Activated CD8-positive, alpha-beta memory T cell treated with anti-CD3 and anti-CD28 coated beads for 36 hours (primary cell): Measurements from ENCODE around the gene SLX9. TPM values are rescaled to one million over a fixed set of nuclear protein-coding genes. Genes with fewer than 3 reads are reported as not detected.

Experiments
- CTCF ChIA-PET: fragments of 350-600 bp; sonication (Branson Sonifier 250); formaldehyde crosslinking; loops from one replicate; lab custom pipeline; 2021; ENCODE audit warnings: antibody characterized with exemption; lab: Charles Lee
- POLR2A ChIA-PET: fragments of 350-600 bp; sonication (Branson Sonifier 250); formaldehyde crosslinking; loops from one replicate; lab custom pipeline; 2021; ENCODE audit warnings: antibody characterized with exemption; lab: Charles Lee
- total RNA-seq, 2 experiments: library from RNA; stranded (reverse); gene quantifications; one replicate each; pipeline ENCODE4 v1.2.3, GENCODE V29; 2021

Gene SLX9
- total RNA-seq, 2 experiments from 2014 or later: 77.1 to 83.3 TPM

DNA sequence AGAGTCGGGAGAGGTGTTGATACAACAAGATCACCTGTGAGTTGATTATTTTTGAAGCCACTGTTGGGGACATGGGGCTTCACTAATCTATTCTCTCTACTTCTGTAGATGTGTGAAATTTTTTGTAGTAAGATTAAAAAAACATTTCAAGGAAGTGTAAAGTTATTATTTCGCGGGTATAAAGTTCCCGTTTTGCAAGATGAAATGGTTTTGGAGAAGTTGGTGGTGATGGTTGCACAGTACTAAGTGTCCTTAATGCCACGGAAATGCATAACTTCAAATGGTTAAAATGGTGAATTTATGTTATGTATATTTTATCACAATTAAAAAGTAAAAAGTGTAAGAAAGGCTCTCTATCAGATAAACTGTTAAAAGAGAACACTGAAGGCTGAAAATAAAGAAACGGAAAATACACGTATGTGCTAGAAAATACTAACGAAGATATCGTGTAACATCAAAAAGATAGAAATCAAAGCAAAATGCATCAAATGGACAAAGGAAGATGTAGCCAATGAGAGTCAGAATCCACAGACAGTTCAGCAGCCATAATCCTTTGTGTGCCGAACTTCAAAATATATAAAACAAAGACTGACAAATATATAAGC lies 16.2 kb upstream of the SLX9 start:
- POLR2A ChIA-PET: no interaction called here
- CTCF ChIA-PET: no interaction called here

DNA sequence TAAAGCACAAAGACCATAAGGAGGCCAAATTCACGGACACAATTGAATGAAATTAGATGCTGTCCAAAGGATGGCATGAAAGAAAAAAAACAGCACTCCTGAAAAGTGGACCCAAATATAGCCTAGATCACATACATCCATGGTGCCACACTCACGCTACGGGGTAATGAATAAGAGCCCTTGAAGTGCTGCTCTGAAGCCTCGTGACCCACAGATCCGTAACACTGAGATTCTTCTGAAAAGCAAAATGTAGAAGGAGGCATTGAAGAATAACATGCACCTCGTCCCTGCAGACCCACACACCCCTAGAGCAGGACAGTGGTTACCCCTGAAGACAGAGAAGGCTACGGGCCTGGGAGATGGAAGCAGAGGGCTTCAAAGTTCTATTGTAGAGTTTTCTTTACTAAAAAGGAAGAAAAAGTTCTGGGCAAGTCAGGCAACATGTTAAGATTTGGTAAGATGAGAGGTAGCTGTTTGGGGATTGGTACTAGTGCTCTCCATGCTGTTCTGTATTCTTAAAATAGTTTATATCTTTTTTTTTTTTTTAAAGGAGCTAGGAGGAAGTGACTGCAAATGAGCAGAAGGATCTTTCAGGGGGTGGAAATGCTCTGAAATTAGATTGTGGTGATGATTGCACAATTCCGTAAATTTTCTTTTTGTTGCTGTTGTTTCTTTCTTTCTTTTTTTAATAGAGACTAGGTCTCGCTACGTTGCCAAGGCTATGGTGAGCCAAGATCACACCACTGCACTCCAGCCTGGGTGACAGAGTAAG lies 15.0 kb upstream of the SLX9 start:
- POLR2A ChIA-PET: interaction anchor here (0.5 to 3.1 kb wide), 3 partner anchors 8 to 15 kb away, joined by 3 to 16 read pairs (median 3); partner anchors contain the start of gene SLX9
- CTCF ChIA-PET: interaction anchor here (0.7 to 2.7 kb wide), 2 partner anchors 10 to 14 kb away, joined by 3 to 8 read pairs; no protein-coding TSS in a partner anchor

DNA sequence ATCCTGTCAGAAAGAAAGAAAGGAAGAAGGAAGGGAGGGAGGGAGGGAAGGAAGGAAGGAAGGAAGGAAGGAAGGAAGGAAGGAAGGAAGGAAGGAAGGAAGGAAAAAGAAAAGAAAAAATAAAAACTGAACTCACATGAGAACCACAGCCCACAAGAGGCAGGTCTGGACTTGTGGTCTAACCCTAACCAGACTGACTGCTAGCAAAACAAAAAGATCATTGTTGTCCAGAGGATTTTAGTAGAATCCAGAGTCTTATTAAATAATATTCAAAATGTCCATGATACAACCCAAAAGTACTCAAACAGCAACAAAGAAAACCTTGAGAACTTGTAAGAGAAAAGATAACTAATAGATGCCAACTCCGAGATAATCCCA lies 14.5 kb upstream of the SLX9 start:
- ChIA-PET POLR2A (interaction anchor here (0.5 to 3.1 kb wide), 4 partner anchors 9 to 125 kb away, joined by 3 to 16 read pairs (median 4); partner anchors contain the start of gene SLX9), CTCF (interaction anchor here (0.7 to 2.7 kb wide), 3 partner anchors 9 to 14 kb away, joined by 3 to 8 read pairs (median 8); no protein-coding TSS in a partner anchor)

DNA sequence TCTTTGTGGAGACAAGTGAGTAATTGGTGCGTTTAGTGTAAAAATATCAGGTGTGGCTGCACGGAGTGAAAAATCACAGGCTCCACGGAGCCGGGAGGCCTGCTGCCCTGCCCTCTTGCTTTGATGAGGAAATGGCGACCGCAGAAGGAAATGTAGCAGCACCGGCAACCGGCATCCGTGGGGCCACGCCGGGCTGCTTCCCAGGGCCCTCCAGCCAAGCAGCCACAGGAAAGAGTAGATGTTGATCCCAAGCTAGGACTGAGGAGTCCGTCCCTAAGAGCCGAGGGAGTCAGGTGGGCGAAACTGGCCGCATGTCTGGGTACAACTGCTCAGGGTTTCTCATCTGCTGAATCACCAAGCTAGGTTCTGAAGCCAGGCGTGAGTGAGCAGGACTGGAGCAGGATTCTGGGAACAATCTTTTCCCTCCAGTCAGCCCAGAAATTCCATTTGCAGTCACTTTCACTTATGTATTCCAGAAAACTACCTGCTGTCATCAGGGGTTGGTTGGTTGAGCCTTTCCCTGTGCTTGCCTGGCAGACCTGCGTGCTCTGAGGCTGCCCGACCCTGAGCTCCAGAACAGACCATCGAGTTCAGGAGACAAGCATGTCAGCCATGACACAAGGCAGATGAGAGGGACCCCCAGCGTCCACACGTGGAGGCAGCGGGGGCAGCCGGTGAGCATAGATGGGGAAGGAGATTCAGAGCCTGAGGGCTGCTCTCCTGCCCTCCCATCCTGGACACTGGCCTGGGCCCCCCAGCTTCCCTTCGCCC lies 13.3 kb upstream of the SLX9 start:
- ChIA-PET CTCF (interaction anchor here (1.0 to 2.7 kb wide), 6 partner anchors 10 to 416 kb away, joined by 3 to 8 read pairs (median 3); partner anchors contain the start of gene SLX9), POLR2A (interaction anchor here (1.0 to 3.1 kb wide), 6 partner anchors 12 to 53 kb away, joined by 3 to 16 read pairs (median 9); partner anchors contain the start of genes PTTG1IP and SLX9)

DNA sequence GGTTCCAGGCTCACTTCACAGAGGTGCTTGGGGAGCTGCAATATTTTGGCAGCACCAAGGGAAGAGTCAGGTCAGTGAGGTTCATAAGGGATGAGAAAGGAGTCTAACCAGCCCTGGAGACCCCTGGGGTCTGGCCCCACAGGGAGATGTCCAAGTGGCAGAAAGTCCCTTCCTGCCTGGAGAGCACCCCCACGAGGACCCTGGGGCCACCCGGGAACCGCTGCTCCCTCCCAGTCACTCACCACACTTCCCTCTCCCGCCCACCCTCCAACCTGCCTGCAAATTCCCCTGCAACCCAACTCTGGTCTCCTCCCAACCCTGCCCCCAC lies 12.6 kb upstream of the SLX9 start:
- POLR2A ChIA-PET: interaction anchor here (0.6 to 3.1 kb wide), 10 partner anchors 9 to 914 kb away, joined by 3 to 16 read pairs (median 6); partner anchors contain the start of genes ADARB1, PTTG1IP and SLX9
- CTCF ChIA-PET: interaction anchor here (0.8 to 2.5 kb wide), 11 partner anchors 10 to 416 kb away, joined by 3 to 8 read pairs (median 3); partner anchors contain the start of gene SLX9

DNA sequence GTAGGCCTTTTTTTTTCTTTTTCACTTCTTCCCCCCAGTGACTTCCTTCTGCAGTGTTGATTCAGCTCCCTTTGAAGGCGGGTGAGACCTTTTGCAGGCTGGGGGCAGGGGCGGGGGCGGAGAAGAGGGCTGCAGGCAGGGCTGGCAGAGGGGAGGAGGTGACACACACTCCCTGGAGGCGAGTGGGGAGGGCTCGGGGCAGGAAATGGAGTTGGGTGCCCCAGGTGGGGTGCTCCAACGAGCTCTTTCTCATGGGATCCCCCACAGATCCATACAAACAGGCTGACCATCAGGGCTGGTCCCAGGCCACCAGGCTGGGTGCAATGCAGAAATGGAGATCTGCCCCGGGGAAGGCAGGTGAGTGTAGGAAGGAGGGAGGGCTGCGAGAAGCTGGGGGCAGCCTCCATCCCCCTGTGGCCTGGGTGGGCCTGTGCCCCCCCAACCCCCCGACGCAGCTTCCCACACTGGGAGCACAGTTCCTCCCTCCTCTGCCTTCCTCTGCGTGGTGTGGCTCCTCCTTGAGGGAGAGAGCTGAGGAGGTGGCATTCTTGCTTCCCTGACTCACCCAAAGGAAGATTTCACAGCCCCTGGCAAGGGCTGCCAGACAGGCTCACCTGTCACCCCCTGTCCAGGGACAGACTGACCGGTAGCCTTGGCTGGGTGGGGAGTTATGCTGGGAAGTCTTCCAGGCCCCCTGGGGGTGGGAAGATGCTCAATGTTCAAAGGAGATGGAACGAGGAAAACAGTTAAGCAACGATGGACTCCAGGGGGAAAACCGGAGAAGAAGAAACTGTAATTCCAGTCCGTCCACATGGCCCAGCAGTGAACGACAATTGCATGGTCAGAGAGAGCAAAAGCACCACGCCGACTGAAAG lies 12.0 kb upstream of the SLX9 start:
- CTCF ChIA-PET: interaction anchor here (0.8 to 2.5 kb wide), 12 partner anchors 8 to 417 kb away, joined by 3 to 8 read pairs (median 3); partner anchors contain the start of gene SLX9
- POLR2A ChIA-PET: interaction anchor here (0.5 to 3.1 kb wide), 12 partner anchors 9 to 1046 kb away, joined by 3 to 16 read pairs (median 6); partner anchors contain the start of genes ADARB1, PTTG1IP and SLX9

DNA sequence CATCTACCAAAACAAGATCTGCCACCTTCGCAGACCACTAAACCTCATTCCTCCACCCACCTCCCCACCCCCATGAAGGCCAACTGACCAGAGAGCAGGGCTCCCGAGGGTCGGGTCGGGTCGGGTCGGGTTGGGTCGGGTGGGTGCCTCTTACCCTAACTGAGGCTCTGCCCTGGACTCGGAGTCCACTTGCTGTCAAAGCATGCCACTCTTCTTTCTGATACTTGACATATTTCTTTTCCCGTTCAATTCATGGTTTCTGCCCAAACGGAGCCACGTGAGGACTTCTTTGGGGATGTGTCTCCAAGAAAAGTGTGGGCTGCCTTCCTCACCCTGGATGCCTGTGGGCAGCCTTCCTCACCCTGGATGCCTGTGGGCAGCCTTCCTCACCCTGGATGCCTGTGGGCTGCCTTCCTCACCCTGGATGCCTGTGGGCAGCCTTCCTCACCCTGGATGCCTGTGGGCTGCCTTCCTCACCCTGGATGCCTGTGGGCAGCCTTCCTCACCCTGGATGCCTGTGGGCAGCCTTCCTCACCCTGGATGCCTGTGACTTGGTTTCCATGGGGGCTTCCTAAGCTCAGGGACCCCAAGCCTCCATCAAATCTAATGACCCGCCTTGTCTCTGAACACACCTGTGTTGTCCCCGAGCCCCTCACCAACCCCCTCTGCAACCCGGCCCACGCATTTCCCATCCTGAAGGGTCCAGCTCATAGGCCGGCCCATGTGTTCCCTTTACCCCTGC lies 11.2 kb upstream of the SLX9 start:
- POLR2A ChIA-PET: interaction anchor here (1.0 to 2.2 kb wide), 3 partner anchors 55 to 146 kb away, joined by 3 to 11 read pairs (median 4); partner anchors contain the start of genes ADARB1 and PTTG1IP
- CTCF ChIA-PET: interaction anchor here (0.8 to 1.6 kb wide), 5 partner anchors 9 to 341 kb away, joined by 3 to 8 read pairs (median 3); no protein-coding TSS in a partner anchor

DNA sequence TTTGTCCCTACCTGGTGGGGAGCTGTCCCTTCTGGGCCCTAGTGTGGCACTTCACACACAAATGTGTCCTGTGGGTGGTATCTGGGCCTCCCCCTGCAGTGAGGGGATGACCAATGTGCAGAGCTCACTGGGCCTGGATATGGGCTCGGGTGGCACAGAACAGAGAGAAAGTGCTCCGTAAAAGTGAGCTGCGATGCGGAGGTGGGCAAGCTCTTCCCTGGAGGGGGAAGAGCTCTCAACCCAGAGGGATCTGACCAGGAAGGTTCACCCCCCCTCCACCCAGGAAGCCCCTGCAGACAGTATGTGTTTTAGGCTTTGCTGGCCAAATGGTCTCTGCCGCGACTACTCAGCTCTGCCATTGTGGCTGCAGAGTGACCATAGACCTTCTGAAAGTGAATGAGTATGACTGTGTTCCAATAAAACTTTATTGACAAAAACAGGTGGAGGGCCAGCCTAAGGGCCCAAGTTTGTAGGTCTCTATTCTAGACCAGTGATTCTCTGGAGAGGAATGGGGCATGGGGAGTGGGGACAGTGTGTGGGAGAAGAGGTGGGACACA lies 10.5 kb upstream of the SLX9 start:
- CTCF ChIA-PET: interaction anchor here (0.8 to 1.6 kb wide), 3 partner anchors 10 to 54 kb away, joined by 3 to 6 read pairs (median 3); no protein-coding TSS in a partner anchor
- POLR2A ChIA-PET: interaction anchor here (0.6 to 1.1 kb wide), 2 partner anchors 24 to 56 kb away, joined by 3 to 4 read pairs; partner anchors contain the start of gene PTTG1IP

DNA sequence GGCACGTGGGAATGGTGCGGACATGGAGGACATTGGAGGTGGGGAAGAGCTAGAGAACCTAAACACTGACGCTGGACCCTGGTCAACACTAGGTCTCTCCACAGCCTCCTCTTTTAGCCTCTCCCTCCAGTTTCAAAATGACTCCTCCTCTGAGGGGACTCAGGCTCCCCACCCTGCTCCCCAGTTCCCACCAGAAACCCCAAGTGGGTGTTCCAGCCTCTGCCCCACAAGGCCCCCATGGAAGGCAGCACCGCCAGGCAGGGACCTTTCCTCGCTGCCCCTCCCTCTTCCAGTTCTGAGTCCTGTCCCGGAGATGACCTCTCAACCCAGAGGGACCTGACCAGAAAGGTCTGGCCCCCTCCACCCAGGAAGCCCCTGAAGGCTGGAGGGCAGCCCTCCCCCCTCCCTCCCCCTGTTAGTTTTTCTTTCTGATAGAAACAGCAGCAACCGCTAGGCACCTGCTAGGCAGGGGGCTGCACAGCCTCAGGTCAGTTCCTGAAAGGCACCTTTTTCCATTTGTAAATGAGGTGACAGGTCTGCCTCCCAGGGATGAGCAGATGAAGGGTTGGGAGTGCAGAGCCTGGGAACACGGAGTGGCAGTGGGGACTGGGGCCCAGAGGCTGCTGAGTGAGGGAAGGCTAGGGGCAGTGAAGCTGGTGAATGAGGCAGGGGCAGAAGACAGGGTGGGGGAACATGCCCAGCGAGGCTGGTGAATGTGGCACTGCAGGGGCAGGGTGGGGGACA lies 9.9 kb upstream of the SLX9 start:
- ChIA-PET CTCF (interaction anchor here (1.1 to 1.8 kb wide), 2 partner anchors 11 to 17 kb away, joined by 3 to 9 read pairs; no protein-coding TSS in a partner anchor), POLR2A (interaction anchor here (0.6 to 1.5 kb wide), 3 partner anchors 9 to 56 kb away, joined by 3 to 7 read pairs (median 4); partner anchors contain the start of genes ITGB2 and PTTG1IP)

DNA sequence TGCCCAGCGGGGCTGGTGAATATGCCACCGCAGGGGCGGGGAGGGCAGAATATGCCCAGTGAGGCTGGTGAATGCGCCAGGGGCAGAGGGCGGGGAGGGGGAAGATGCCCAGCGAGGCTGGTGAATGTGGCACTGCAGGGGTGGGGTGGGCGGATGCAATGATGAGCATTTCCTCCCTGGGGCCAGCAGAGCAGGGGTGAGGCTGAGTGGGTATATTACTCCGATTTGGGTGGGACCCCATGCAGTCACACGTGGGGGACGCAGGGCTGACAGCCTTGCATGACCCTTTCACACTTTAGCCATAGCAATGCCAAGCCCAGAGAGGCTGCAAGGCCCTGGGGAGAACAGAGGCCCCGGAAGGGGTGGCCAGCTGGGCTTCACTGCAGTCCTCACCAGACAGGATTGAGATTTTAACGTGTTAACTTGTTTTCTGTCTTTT lies 9.3 kb upstream of the SLX9 start:
- POLR2A ChIA-PET: interaction anchor here (0.6 to 2.0 kb wide), 5 partner anchors 10 to 64 kb away, joined by 3 to 8 read pairs (median 7); partner anchors contain the start of genes ITGB2 and PTTG1IP
- CTCF ChIA-PET: interaction anchor here (0.8 to 3.4 kb wide), 3 partner anchors 12 to 36 kb away, joined by 3 to 27 read pairs (median 9); no protein-coding TSS in a partner anchor

DNA sequence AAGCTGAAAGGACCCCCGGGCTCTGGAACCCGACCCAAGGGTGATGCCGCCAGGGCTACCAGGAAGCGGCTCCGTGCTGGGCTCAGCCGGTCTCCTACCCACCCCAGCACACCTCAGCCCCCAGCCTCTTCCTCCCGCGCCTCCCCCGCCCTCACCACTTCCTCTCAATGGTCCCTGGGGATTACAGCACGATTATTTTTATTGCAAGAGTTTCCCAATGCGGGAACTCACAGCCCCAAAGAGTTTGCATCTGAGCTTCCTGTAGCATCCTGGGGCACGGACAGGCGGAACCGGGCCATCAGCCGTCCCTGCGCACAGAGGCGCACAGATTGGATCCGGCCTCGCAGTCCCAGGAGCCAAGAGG lies 8.7 kb upstream of the SLX9 start:
- ChIA-PET POLR2A (interaction anchor here (0.6 to 2.0 kb wide), 7 partner anchors 11 to 249 kb away, joined by 3 to 8 read pairs (median 6); partner anchors contain the start of genes ITGB2, KRTAP12-1 and PTTG1IP), CTCF (interaction anchor here (0.8 to 3.4 kb wide), 6 partner anchors 13 to 138 kb away, joined by 3 to 27 read pairs (median 6); partner anchors contain the start of gene UBE2G2)

DNA sequence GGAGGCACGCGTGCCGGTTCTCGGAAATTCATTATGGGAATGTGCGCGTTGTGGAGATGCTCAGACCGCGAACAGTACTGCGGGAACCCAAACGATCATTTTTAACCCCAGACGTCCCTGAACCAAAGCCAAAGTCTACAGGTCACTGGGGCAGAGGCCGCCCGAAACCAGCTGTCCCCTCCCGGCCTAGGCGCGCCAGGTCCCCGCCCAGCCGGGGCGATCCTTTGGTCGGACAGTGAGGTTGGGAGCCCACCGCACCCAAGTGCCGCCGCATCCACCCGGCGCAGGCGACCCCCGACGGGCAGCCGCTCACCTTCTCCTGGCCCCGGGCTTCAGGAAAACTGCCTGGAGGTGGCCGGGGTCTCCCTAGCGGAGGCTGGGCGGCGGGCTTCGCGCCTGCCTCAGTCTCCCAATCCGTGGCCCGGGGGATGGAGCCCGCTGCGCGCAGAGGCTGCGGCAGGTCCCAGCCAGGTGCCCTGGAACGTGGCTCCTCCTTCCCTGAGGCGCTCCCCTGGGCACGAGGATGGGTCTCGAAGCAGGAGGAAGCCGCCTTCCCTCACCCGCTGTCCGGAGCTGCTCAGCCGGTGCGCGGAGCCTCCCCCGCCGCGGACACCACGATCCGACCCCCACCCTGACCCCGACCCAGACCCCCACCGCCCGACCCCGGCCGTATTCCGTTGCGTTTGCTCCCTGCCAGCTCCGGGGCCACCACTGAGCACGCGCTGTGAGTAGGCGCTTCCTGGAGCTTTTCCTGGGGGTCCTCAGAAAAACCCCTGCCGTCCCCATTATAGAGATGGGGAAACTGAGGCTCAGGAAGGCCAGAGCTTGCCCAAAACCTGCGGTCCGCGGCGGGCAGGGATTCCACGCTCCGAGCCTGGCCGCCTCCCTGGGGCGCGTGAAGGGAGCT lies 8.1 kb upstream of the SLX9 start:
- CTCF ChIA-PET: interaction anchor here (0.7 to 3.4 kb wide), 16 partner anchors 11 to 138 kb away, joined by 3 to 27 read pairs (median 4); partner anchors contain the start of genes ITGB2, PTTG1IP and UBE2G2
- POLR2A ChIA-PET: interaction anchor here (0.6 to 2.0 kb wide), 10 partner anchors 10 to 250 kb away, joined by 3 to 8 read pairs (median 4); partner anchors contain the start of genes ITGB2, KRTAP12-1 and PTTG1IP

DNA sequence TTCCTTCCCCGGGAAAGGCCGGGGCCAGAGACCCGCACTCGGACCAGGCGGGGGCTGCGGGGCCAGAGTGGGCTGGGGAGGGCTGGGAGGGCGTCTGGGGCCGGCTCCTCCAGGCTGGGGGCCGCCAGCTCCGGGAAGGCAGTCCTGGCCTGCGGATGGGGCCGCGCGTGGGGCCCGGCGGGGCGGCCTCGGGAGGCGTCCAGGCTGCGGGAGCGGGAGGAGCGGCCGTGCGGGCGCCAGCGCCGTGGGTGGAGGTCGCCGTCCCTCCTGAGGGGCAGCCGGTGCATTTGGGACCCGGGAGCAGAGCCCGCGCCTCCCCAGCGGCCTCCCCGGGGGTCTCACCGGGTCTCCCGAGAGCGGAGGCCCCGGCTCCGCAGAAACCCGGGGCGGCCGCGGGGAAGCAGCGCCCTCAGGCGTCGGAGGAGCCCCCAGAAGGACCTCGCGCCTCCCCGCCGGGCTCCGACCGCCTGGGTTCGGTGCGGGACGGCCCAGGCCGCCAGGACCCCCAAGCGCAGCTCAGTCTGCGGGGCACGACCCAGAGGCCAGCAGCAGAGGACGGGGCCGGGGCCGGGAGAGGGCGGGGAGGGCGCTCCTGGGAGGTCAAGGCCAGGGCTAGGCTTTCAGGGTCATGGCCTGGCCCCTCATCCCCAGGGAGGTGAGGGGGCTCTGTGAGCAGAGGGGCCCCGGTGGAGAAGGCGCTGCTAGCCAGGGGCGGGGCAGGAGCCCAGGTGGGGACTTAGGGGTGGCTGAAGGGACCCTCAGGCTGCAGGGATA lies 7.2 kb upstream of the SLX9 start:
- ChIA-PET POLR2A (interaction anchor here (0.9 to 2.0 kb wide), 5 partner anchors 12 to 59 kb away, joined by 3 to 8 read pairs (median 4); partner anchors contain the start of genes ITGB2 and PTTG1IP), CTCF (interaction anchor here (0.7 to 3.4 kb wide), 19 partner anchors 9 to 145 kb away, joined by 3 to 27 read pairs (median 4); partner anchors contain the start of genes ITGB2, PTTG1IP and UBE2G2)
